ENCODE results near the gene VRK2.

DNA sequence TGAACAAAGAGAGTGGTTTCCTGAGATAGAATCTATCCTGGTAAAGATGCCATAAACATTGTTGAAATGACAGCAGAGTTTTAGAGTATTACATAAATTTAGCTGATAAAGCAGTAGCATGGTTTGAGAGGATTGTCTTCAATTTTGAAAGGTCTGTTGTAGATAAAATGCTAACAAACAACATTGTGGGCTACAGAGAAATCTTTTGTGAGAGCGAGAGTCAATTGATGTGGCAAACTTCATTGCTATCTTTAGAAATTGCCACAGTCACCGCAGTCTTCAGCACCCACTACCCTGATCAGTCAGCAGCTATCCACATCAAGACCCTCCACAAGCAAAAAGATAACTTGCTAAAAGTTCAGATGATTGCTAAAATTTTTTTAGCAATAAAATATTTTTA is 17.5 kb downstream of the VRK2 start:
- TF ChIP-seq, protein P1, sequence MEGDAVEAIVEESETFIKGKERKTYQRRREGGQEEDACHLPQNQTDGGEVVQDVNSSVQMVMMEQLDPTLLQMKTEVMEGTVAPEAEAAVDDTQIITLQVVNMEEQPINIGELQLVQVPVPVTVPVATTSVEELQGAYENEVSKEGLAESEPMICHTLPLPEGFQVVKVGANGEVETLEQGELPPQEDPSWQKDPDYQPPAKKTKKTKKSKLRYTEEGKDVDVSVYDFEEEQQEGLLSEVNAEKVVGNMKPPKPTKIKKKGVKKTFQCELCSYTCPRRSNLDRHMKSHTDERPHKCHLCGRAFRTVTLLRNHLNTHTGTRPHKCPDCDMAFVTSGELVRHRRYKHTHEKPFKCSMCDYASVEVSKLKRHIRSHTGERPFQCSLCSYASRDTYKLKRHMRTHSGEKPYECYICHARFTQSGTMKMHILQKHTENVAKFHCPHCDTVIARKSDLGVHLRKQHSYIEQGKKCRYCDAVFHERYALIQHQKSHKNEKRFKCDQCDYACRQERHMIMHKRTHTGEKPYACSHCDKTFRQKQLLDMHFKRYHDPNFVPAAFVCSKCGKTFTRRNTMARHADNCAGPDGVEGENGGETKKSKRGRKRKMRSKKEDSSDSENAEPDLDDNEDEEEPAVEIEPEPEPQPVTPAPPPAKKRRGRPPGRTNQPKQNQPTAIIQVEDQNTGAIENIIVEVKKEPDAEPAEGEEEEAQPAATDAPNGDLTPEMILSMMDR (IDR thresholded peaks at IDR 0.05), result no peak
- no peak for TF ChIP-seq POLR2A (IDR thresholded peaks at IDR 0.05)
